ENCODE results near the gene BTN1A1. TPM values are rescaled to one million over a fixed set of nuclear protein-coding genes. Genes with fewer than 3 reads are reported as not detected.
"Not testable (repeated sequence)": the region's sequence is repeated elsewhere in the genome, so short reads cannot be mapped to it uniquely, and the experiment has no call there.

BTN1A1 gene
- polyA plus RNA-seq, 4 donors, result 0.15 to 0.29 (median 0.24) TPM

GRCh38 chr6:26534681-26535465 lies 34.8 kb downstream of the BTN1A1 start:
- DNase-seq (ENCODE audit: low read depth in 4 of 4, low spot score in 3 of 4), result no peak

DNA sequence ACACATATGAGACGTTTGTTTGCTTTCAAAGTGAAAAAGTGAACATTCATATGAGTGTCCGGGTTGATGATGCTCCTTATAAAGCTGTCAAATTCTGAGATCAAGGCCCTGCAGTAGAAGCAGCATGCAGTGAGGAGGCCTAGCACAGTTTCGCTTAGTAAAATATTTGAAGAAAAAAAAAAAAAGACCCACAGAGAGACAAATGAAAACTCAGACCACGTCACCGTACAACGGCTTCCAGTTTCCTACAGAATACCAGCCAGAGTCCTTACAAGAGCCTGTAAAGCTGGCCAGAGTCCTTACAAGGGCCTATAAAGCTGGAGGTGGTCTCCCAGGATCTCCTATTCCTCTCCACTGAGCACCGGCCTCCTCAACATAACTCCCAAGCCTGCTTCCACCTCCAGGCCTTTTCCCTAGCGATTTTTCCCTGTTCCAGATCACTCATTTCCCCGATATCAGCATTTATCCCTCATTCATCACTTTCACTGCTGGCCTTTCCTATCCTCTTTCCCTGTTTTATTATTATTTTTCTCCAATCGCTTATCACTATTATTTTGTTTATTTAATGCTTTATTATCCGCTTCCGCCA lies 36.6 kb downstream of the BTN1A1 start:
- DNase-seq (ENCODE audit: low read depth in 4 of 4, low spot score in 3 of 4), result no peak

GRCh38 chr6:26537160-26537845 lies 37.2 kb downstream of the BTN1A1 start:
- peak in 3 of 4 donors; percentile 78 to 89 (median 84) for DNase-seq (ENCODE audit: low read depth in 4 of 4, low spot score in 3 of 4)

GRCh38 chr6:26537846-26538571 lies 37.9 kb downstream of the BTN1A1 start, which contains the start of gene HMGN4:
Gene HMGN4, plus strand, starts transcription at chr6:26538366. Its CDS starts 6,841 bp downstream, at chr6:26545207.
- DNase-seq (ENCODE audit: low read depth in 4 of 4, low spot score in 3 of 4), result peak in 3 of 4 donors; percentile 89 to 95 (median 94)

DNA sequence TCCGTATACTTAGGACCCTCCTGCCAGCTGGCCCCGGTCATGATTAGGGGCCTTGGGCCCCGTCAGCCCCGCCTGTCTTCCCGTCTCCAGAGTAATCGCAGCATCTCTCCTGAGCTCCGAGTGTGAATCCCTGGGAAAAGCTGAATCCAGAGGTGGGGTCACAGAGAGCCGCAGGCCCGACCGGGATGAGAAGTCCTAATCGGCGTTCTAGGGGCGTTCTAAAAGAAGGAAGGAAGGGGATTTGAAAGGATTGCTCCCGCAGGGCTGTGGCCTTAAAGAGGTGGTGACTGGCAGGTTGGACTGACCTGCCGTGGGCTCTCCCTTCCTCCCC lies 38.4 kb downstream of the BTN1A1 start:
- no peak for DNase-seq (ENCODE audit: low read depth in 4 of 4, low spot score in 3 of 4)

DNA sequence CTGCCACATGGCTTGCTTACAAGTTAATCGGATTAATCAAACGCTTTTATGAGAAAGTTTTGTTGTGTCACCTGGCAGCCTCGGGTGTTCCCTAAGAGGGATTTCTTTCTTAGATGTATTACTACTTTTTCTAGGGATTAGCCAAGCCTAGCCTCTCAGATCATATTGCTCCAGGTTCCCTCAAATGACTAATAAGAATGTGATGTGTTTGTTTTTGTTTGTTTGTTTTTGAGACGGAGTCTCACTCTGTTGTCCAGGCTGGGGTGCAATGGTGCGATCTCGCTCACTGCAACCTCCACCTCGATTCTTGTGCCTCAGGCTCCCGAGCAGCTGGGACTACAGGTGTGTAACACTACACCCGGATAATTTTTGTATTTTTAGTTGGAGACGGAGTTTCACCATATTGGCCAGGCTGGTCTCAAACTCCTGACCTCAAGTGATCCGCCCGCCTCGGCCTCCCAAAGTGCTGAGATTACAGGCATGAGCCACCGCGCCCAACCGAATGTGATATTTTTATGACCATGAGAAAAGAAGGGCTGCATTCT lies 39.0 kb downstream of the BTN1A1 start:
- no peak for DNase-seq (ENCODE audit: low read depth in 4 of 4, low spot score in 3 of 4)

- no peak for DNase-seq (ENCODE audit: low read depth in 4 of 4, low spot score in 3 of 4)
Observed at GRCh38 chr6:26541579-26541978, 41.5 kb downstream of the BTN1A1 start.

DNA sequence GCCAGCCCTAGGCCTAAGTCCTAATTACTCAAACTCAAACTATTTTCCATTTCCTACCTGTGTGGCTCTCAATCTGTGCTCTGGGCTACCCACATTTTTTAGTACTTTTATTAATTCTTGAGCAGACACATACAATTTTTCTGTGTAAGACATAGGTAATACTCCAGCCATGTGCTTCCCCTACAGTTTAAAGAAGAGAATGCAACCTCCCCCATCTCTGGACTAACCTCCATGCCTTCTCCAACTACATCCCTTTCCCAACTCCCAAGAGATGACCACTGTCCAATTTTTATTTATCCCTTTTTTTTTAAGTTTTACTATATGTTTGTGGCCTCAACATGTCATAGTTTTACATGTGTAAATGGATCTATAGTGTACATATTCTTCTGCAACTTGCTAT lies 43.9 kb downstream of the BTN1A1 start:
- no peak for DNase-seq (ENCODE audit: low read depth in 4 of 4, low spot score in 3 of 4)

DNA sequence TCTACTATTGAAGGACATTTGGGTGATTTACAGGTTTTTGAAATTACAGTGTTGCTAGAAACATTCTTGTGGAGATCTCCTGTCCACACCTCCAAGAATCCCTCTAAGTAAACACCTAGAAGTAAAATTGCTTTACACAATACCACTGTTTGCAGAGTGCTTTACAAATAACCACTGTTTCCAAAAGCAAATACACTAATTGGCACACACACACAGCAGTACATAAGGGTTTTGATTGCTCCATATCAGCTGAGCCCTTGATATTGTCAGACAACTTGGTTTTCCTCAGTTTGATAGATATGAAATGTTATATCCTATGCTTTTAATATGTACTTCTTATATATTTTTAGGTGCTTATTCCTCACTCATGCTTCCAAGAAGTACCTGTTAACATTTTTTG lies 44.4 kb downstream of the BTN1A1 start:
- DNase-seq (ENCODE audit: low read depth in 4 of 4, low spot score in 3 of 4), result no peak

- DNase-seq (ENCODE audit: low read depth in 4 of 4, low spot score in 3 of 4), result no peak
Observed at GRCh38 chr6:26545627-26546026, 45.5 kb downstream of the BTN1A1 start.

GRCh38 chr6:26547363-26547762 lies 47.3 kb downstream of the BTN1A1 start:
- DNase-seq (ENCODE audit: low read depth in 4 of 4, low spot score in 3 of 4), result not testable (repeated sequence)

GRCh38 chr6:26550250-26550993 lies 50.3 kb downstream of the BTN1A1 start:
- peak in 1 of 4 donors; percentile 52 for DNase-seq (ENCODE audit: low read depth in 4 of 4, low spot score in 3 of 4)

GRCh38 chr6:26552205-26552604 lies 52.1 kb downstream of the BTN1A1 start:
- DNase-seq (ENCODE audit: low read depth in 4 of 4, low spot score in 3 of 4), result no peak

GRCh38 chr6:26552640-26553188 lies 52.6 kb downstream of the BTN1A1 start:
- no peak for DNase-seq (ENCODE audit: low read depth in 4 of 4, low spot score in 3 of 4)

DNA sequence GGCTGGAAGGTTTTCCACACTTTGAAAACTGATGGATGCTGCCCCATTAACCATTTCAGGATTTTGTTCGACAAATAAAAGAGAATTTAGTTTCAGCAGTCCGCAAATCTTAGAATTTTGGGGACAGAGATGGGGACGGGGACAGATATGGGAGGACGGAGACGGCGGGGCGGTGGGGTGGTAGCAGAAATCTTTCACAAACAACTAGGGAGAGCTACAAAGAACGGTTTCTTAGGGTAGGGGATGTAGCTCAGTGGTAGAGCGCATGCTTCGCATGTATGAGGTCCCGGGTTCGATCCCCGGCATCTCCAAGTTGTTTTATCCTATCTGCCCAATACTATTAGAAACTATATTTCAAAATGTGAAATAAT lies 53.1 kb downstream of the BTN1A1 start:
- no peak for DNase-seq (ENCODE audit: low read depth in 4 of 4, low spot score in 3 of 4)

DNA sequence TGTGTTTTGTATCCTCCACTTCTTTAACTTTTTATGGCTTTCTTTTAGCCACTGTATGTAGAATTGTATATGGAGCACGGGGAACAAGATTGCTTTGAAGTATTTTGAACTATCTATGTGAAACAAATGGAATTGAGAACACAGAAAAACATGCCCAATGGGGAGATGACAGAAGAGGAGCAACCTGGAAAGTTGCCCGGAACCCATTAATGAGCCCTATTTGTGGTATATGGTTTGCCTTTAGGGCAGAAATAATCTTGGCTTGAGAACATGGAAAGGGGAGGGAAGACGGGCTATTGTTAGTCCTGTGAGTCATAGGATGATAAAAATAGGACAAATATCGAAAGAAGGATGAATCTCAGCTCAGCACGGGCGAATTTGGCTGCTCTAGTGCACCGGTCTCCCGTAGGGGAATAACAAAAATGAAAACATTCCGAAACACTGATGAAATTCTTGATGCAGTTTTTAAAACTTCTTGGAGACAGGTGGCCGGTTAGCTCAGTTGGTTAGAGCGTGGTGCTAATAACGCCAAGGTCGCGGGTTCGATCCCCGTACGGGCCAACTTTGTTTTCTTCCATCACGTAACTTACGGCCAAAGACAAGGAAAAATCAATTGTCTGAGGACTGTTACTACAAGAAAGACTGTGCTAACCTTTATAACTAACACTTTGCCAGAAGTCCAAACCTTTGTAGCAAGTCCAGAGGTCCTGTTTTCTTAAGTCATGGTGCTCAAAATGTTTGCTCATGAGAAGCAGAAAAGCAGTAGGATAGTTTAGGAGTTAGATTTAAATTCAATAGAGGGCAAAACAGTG lies 53.7 kb downstream of the BTN1A1 start:
- no peak for DNase-seq (ENCODE audit: low read depth in 4 of 4, low spot score in 3 of 4)

- DNase-seq (ENCODE audit: low read depth in 4 of 4, low spot score in 3 of 4), result no peak
Observed at GRCh38 chr6:26554447-26554696, 54.3 kb downstream of the BTN1A1 start.

GRCh38 chr6:26554697-26555504 lies 54.8 kb downstream of the BTN1A1 start:
- no peak for DNase-seq (ENCODE audit: low read depth in 4 of 4, low spot score in 3 of 4)

Measured in left renal pelvis (tissue), 4 donors.